K562 (cell line): Measurements from ENCODE around the gene GNAS-AS1. TPM values are rescaled to one million over a fixed set of nuclear protein-coding genes. Genes with fewer than 3 reads are reported as not detected.

ENCODE experiments used
- ATAC-seq: fragments of 200-7000 bp; cut with Tn5 transposase; 3 replicates; pipeline ENCODE4 v1.9.1; 2020; ENCODE audit warnings: moderate library complexity
- BruUV-seq: library from RNA; stranded (reverse); fragments of 400-500 nt; replicated peaks from 2 replicates; lab custom pipeline; 2021; lab: Mats Ljungman, UMichigan
- CTCF ChIA-PET: fragments of 300-600 bp; formaldehyde crosslinking; extraction: SDS; loops from one replicate; lab custom pipeline; 2021; ENCODE audit warnings: low intra/inter-chr PET ratio; lab: Yijun Ruan, JAX
- POLR2A ChIA-PET: fragments of 300-600, 350-650 bp; sonication (Branson Sonifier 250); formaldehyde crosslinking; extraction: SDS; loops from one replicate; lab custom pipeline; 2021; ENCODE audit warnings: antibody characterized with exemption, inconsistent platforms; lab: Yijun Ruan, JAX
- DNase-seq, 4 experiments: peaks; one replicate each; pipeline versions ENCODE4 v3.0.0 to v3.0.0-alpha.2; 2011 to 2018; ENCODE audit warnings: low spot score in 3 of 4, mixed read lengths in 3 of 4; ENCODE audit errors: extremely low read depth in 1 of 4
- FAIRE-seq: peaks from 2 replicates; lab custom pipeline; 2011; peaks lifted over from hg19 to GRCh38; lab: Jason Lieb, UNC
- H2AFZ ChIP-seq: 2 replicates; pipeline ENCODE4 v1.6.0; 2011; ENCODE audit warnings: low read depth, low read length, control low read depth, inconsistent platforms
- H3K27ac ChIP-seq: fragments of 200-600 bp; 3 replicates; pipeline ENCODE4 v1.8.0; 2011; ENCODE audit warnings: low read depth, mild to moderate bottlenecking, control low read depth, inconsistent platforms, low read length, moderate library complexity, mixed read lengths; ENCODE audit errors: extremely low read depth
- H3K27me3 ChIP-seq, 2 experiments: fragments of 300-600 bp in 1 of 2; 2 replicates in 1 of 2; 3 replicates in 1 of 2; pipeline versions ENCODE4 v1.6.0 to v1.8.0; 2011; ENCODE audit warnings: inconsistent platforms in 2 of 2, low read length in 2 of 2, mild to moderate bottlenecking in 1 of 2, mixed read lengths in 1 of 2, moderate library complexity in 1 of 2; ENCODE audit not compliant: control insufficient read depth in 2 of 2, insufficient read depth in 2 of 2
- H3K36me3 ChIP-seq: fragments of 300-600 bp; 3 replicates; pipeline ENCODE4 v1.8.0; 2011; ENCODE audit warnings: mild to moderate bottlenecking, low read length, inconsistent platforms; ENCODE audit not compliant: control insufficient read depth, insufficient read depth
- H3K4me1 ChIP-seq, 2 experiments: fragments of 200-600 bp in 1 of 2; replicated peaks in 1 of 2; 2 replicates in 1 of 2; 3 replicates in 1 of 2; pipeline versions ENCODE4 v1.5.1 to v1.8.0; 2011; ENCODE audit warnings: inconsistent platforms in 2 of 2, low read length in 2 of 2, mild to moderate bottlenecking in 1 of 2, mixed read lengths in 1 of 2, moderate library complexity in 1 of 2; ENCODE audit not compliant: control insufficient read depth in 2 of 2, insufficient read depth in 2 of 2
- H3K4me2 ChIP-seq: 2 replicates; pipeline ENCODE4 v1.6.1; 2011; ENCODE audit warnings: low read length, control low read depth, inconsistent platforms, mixed read lengths; ENCODE audit not compliant: insufficient read depth
- H3K4me3 ChIP-seq: fragments of 200-600 bp; sonication (generic), shearing (Covaris generic); 2 replicates; pipeline ENCODE4 v1.5.1; 2016; ENCODE audit warnings: control low read depth, inconsistent platforms
- H3K79me2 ChIP-seq: fragments of 200-600 bp; 3 replicates; pipeline ENCODE4 v1.8.0; 2011; ENCODE audit warnings: low read length, inconsistent platforms; ENCODE audit not compliant: control insufficient read depth, insufficient read depth
- H3K9ac ChIP-seq, 2 experiments: 2 replicates each; pipeline versions ENCODE4 v1.6.0 to v1.6.1; 2011; ENCODE audit warnings: low read depth in 2 of 2, low read length in 2 of 2, control low read depth in 1 of 2, inconsistent platforms in 1 of 2, mild to moderate bottlenecking in 1 of 2, mixed read lengths in 1 of 2; ENCODE audit not compliant: insufficient read depth in 1 of 2
- H3K9me1 ChIP-seq: one replicate; pipeline ENCODE4 v1.6.0; 2011; ENCODE audit warnings: inconsistent platforms, mild to moderate bottlenecking, low read length, moderate library complexity; ENCODE audit not compliant: control insufficient read depth, insufficient read depth
- H3K9me3 ChIP-seq: replicated peaks from 2 replicates; pipeline ENCODE4 v1.5.1; 2011; ENCODE audit warnings: low read depth, low read length, inconsistent platforms; ENCODE audit not compliant: control insufficient read depth, insufficient read depth
- H4K20me1 ChIP-seq: replicated peaks from 2 replicates; pipeline ENCODE4 v1.6.1; 2011; ENCODE audit warnings: low read length, inconsistent platforms, mixed read lengths; ENCODE audit not compliant: control insufficient read depth, insufficient read depth
- ATF1 ChIP-seq, 2 experiments: fragments of 450-650 bp in 1 of 2; IDR thresholded peaks; 2 replicates each; pipeline ENCODE4 v1.6.1; 2016; ENCODE audit warnings: missing compliant biosample characterization in 1 of 2, missing genetic modification characterization in 1 of 2
- HDGF ChIP-seq: fragments of 450-650 bp; IDR thresholded peaks from 2 replicates; pipeline ENCODE4 v1.6.1; 2016
- HNRNPH1 ChIP-seq: fragments of 200-400 bp; formaldehyde crosslinking; optimal IDR thresholded peaks from 2 replicates; pipeline ENCODE3; 2017; ENCODE audit warnings: low read depth, mild to moderate bottlenecking, low read length, moderate library complexity
- MAX ChIP-seq: sonication (generic); formaldehyde crosslinking; IDR thresholded peaks from 2 replicates; pipeline ENCODE4 v1.9.0; 2022; ENCODE audit warnings: mild to moderate bottlenecking, missing genetic modification reagents
- NR2C1 ChIP-seq, 2 experiments: fragments of 450-650 bp; IDR thresholded peaks; 2 replicates each; pipeline ENCODE4 v1.6.1; 2017; ENCODE audit warnings: mild to moderate bottlenecking in 2 of 2, antibody characterized with exemption in 1 of 2, inconsistent platforms in 1 of 2, missing compliant biosample characterization in 1 of 2, missing genetic modification characterization in 1 of 2
- RBFOX2 ChIP-seq: fragments of 200-400 bp; formaldehyde crosslinking; IDR thresholded peaks from 2 replicates; pipeline ENCODE4 v1.6.1; 2017; ENCODE audit warnings: low read depth, mild to moderate bottlenecking, low read length, moderate library complexity
- STAT6 ChIP-seq: sonication (generic); formaldehyde crosslinking; IDR thresholded peaks from 2 replicates; pipeline ENCODE4 v1.8.1; 2023; ENCODE audit warnings: mild to moderate bottlenecking, missing genetic modification reagents
- SUPT5H ChIP-seq: fragments of 450-650 bp; IDR thresholded peaks from 2 replicates; pipeline ENCODE4 v1.6.1; 2016
- ZNF318 ChIP-seq, 2 experiments: fragments of 450-650 bp; IDR thresholded peaks; 2 replicates each; pipeline ENCODE4 v1.6.1; 2016; ENCODE audit warnings: mild to moderate bottlenecking in 2 of 2, borderline replicate concordance in 1 of 2, low read depth in 1 of 2, moderate library complexity in 1 of 2
- ZNF507 ChIP-seq: conservative IDR thresholded peaks from 2 replicates; pipeline ENCODE4 v1.6.1; 2017; ENCODE audit warnings: missing genetic modification characterization, missing compliant biosample characterization
- WGBS: fragments of 100-300 bp; shearing (Covaris generic); methylation state at CpG from one replicate; pipeline ENCODE4 v1.1.6; 2016; ENCODE audit warnings: low coverage, mixed read lengths; ENCODE audit not compliant: insufficient coverage; ENCODE audit errors: missing lambda C conversion rate; 5-methylcytosine and 5-hydroxymethylcytosine counted together
- in situ Hi-C: fragments of 300-500 bp; cut with MboI; formaldehyde crosslinking; loops from 4 replicates; pipeline ENCODE4 v1.15.0; 2018; ENCODE audit warnings: inconsistent platforms, mixed read lengths
- intact Hi-C: fragments of 100-400 bp; cut with micrococcal nuclease; formaldehyde crosslinking; loops from 2 replicates; pipeline ENCODE4 v1.14.2; 2022
- polyA plus RNA-seq, 8 experiments: library from polyadenylated mRNA; depleted of rRNA in 4 of 8; stranded (reverse) in 5 of 8; unstranded in 3 of 8; fragments of >200 nt; fragmentation: Nextera tagmentation in 2 of 8; fragmentation: Illumina TruSeq in 1 of 8; extraction: Ambion mirVana in 2 of 8; extraction: Trizol in 1 of 8; gene quantifications; 2 replicates each; pipeline versions ENCODE4 v1.2.1 to v1.2.3, GENCODE V29; 2011 to 2014; ENCODE audit warnings: inconsistent platforms in 1 of 8, missing spikeins in 1 of 8
- total RNA-seq, 7 experiments: library from RNA; depleted of rRNA in 6 of 7; stranded (reverse); fragments of >200 nt in 6 of 7; fragmentation: Illumina TruSeq in 2 of 7; extraction: Trizol in 2 of 7; gene quantifications; 2 replicates each; pipeline versions ENCODE4 v1.2.1 to v1.2.3, GENCODE V29; 2011 to 2021; ENCODE audit warnings: low replicate concordance in 1 of 7

The GNAS-AS1 gene
- total and polyA plus RNA-seq, 9 of the 15 experiments (the other 6 are each of a cell fraction or from before 2014, with no cell fraction given): 0.04 to 2.5 (median 0.25) TPM

GRCh38 chr20:58787211-58788005, 63.3 kb downstream of the GNAS-AS1 start:
- no peak for ATAC-seq
- DNase-seq: no peak
- in situ Hi-C loops: no loop called here
- H3K4me1 ChIP-seq: no peaks in the 10 kb centered on the region; a peak in 1 of 5 replicates
- H3K9me3 ChIP-seq: no peaks in the 10 kb centered on the region
- WGBS: 0% methylated on average over 24 of the region's 25 CpGs
- H3K9ac ChIP-seq: no peak overlapping the region
- no peak for FAIRE-seq
- intact Hi-C loops: no loop called here
- no peak overlapping the region for H2AFZ ChIP-seq
- no peaks in the 10 kb centered on the region for H3K36me3 ChIP-seq
- ChIA-PET POLR2A (interaction anchor here (1.3 kb wide), 1 partner anchor 10 kb away, joined by 4 read pairs; no protein-coding TSS in a partner anchor), CTCF (no interaction called here)
- no peak overlapping the region for H3K27ac ChIP-seq
- BruUV-seq: no TSS peak
- H3K4me3 ChIP-seq: no peak overlapping the region
- no peaks in the 10 kb centered on the region for H3K79me2 ChIP-seq
- peaks cover 39 to 88% of the 10 kb centered on the region in 2 experiments for H3K27me3 ChIP-seq
- H4K20me1 ChIP-seq: peaks cover 13% of the 10 kb centered on the region; the same call in 1 of the 2 replicates
- H3K4me2 ChIP-seq: no peak overlapping the region
- no peaks in the 10 kb centered on the region for H3K9me1 ChIP-seq
- no peak for TF ChIP-seq HDGF
- no peak for TF ChIP-seq SUPT5H
- TF ChIP-seq NR2C1 (IDR thresholded peaks at IDR 0.05): no peak
- no peak for TF ChIP-seq NR2C1 (tag; IDR thresholded peaks at IDR 0.05)
- TF ChIP-seq MAX (CRISPR knock-in tag): no peak
- no peak for TF ChIP-seq ZNF318 (IDR thresholded peaks at IDR 0.05; ENCODE audit: borderline replicate concordance in 1 of 2, low read depth in 1 of 2)
- TF ChIP-seq STAT6: no peak
- TF ChIP-seq ZNF507 (tag): no peak
- no peak for TF ChIP-seq HNRNPH1
- no peak for TF ChIP-seq RBFOX2
- no peak for TF ChIP-seq ATF1 (CRISPR knock-in tag; IDR thresholded peaks at IDR 0.05)
- no peak for TF ChIP-seq ATF1 (tag; IDR thresholded peaks at IDR 0.05)
